ENCODE data around the gene PLA2G4E.

DNA sequence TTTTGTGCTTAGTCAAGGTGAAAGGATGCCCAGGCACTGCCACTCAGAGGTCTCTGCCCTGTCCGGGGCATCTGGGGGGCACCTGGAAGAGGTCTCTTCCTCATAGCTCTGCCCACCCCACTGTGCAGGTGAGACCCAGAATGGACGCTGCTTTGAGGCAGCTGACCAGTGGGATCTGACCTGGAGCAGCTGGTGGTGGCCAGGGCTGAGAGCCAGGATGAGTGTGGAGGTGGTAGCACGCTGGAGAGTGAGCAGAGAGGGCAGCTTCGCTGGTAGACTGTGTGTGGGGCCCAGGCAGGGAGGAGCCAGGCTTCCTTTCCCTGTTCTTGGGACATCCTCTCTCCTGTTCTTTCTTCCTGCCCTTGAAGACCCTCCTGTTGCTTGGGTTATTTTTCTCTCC lies 32.2 kb upstream of the PLA2G4E start:
- TF ChIP-seq, protein P1, sequence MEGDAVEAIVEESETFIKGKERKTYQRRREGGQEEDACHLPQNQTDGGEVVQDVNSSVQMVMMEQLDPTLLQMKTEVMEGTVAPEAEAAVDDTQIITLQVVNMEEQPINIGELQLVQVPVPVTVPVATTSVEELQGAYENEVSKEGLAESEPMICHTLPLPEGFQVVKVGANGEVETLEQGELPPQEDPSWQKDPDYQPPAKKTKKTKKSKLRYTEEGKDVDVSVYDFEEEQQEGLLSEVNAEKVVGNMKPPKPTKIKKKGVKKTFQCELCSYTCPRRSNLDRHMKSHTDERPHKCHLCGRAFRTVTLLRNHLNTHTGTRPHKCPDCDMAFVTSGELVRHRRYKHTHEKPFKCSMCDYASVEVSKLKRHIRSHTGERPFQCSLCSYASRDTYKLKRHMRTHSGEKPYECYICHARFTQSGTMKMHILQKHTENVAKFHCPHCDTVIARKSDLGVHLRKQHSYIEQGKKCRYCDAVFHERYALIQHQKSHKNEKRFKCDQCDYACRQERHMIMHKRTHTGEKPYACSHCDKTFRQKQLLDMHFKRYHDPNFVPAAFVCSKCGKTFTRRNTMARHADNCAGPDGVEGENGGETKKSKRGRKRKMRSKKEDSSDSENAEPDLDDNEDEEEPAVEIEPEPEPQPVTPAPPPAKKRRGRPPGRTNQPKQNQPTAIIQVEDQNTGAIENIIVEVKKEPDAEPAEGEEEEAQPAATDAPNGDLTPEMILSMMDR (IDR thresholded peaks at IDR 0.05) = no peak
- TF ChIP-seq POLR2A (IDR thresholded peaks at IDR 0.05; ENCODE audit: low read depth) (no peak), EP300 (IDR thresholded peaks at IDR 0.05) (no peak), POLR2AphosphoS5 (IDR thresholded peaks at IDR 0.05) (no peak)

Measured in esophagus muscularis mucosa (tissue), 4 donors.